ENCODE measurements around the gene ERCC5.

Gene ERCC5

DNA sequence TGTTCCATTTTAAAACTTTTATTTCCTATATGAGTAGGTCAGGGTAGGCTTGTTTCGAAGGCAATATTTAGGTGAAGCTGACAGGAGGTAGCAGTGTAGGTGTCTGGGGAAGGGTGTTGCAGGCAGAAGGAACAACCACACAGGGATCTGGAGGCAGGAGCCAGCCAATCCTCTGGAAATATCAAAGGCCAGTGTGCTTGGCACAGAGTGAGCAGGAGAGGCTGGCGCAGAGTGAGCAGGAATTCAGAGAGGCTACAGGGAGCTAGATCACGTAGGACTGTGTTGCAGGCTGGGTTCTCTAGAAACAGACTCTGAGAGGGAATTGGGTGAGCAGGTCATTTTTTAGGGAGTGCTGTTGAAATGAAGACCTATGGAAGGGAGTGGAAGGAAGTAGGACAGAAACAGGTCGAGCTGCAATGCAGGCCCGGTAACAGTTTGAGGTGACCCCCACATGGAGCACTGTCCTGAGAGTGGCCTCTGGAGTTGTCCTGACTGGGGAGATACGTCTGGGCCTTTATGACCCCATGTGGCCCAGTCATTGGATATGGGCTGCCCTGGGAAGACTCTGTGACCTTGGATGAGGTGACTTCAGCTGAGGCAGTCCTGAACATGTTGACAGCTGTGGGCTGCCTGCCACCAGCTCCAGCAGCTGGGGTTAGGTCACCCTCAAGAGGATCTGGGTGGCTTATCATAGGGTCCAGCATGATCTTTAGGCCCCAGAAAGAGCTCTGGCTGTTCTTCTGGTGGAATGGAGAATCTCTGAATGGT, 51.7 kb downstream of the ERCC5 start:
- DNase-seq = no peak

DNA sequence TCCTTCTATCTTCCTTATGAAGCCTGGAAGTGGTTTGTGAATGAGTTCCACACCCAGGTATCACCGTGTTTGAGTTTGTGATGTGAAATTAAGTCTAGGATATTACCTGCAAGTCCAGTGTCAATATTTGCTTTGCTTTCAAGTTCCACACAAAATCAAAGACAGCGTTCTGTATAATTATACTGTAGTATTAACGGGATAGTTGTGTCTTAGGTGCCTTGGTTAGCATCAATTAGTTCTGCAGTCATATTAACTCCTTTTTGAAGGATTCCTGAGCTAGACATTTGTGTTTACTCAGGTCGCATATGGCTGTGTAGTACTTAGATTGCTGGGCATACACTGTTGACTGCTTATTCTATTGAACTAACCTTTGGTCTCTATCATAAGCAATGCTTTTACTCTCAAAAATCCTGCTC, 54.4 kb downstream of the ERCC5 start:
- DNase-seq = no peak

DNA sequence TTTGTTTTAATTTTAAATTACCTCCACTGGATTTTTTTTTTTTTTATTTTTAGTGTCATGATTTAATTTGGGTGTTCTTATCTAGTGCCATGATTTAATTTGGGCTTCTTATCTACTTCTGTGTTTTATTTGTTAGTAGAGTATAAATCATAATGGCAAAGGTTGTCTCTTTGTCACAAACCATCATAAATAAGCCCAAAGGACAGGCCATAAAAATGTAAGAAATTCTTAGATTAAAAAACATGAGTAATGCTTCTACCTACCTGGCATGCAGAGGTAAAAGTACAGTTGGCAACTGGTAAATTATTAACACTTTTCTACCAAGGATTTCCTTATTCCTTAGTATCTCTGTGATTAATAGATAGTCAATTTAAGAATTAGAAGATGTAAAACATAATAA, 55.2 kb downstream of the ERCC5 start:
- no peak for DNase-seq

DNA sequence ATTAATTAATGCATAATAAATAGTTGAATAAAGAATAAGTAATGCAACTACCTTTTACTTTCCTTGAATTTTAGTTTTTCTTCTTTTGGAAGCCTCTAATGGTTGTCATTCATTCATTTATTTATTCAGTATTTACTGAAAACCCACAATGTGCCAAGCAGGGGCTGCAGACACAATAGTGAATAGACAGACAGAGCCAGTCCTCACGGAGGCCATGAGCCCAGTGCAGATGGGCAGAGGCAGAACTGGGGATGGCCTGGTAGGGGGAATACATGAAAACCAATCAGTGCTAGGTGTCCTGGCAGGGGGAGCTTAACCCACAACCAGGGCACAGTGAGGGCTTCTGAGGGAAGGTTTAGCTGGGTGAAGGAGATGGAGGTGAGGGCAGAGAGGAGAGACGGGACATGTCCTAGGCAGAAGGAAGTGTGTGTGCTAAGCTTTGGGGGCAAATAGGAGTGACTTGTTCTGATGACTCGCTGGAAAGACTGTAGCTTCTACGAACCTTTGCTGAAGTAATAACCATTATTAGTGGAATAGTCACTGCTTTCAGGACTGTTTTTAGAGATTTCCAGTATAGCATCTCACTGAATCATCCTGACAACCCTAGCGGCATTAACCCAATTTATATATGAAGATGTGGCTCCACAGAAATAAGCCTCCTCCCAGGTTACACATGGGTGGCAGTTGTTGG, 55.9 kb downstream of the ERCC5 start:
- DNase-seq = no peak

DNA sequence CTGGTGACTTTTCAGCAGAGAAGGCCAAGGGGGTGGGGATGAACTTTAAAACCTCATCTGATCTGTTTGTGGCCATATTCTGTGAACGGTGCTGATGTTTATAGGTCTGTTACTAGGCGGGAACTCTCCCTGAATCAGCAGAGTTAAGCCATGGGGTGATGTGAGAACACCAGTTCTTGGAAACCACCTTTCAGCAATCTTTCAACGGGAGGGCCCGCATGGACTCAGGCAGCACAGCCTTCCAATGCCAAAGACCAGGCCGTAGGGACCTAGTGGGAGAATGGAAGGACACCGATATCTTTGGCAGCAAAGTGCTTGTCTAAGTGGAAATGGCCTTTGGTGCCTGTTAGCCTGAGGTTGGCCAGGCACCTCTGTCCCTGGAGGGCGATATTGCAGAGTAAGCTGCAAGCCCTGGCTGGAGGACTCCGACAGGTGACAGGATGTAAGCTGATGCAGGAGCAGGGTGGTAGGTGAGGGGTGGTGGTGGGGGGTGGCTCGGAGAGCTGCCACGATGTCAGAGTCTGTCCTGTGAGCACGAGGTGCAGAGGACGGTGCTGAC, 57.0 kb downstream of the ERCC5 start:
- DNase-seq = no peak

DNA sequence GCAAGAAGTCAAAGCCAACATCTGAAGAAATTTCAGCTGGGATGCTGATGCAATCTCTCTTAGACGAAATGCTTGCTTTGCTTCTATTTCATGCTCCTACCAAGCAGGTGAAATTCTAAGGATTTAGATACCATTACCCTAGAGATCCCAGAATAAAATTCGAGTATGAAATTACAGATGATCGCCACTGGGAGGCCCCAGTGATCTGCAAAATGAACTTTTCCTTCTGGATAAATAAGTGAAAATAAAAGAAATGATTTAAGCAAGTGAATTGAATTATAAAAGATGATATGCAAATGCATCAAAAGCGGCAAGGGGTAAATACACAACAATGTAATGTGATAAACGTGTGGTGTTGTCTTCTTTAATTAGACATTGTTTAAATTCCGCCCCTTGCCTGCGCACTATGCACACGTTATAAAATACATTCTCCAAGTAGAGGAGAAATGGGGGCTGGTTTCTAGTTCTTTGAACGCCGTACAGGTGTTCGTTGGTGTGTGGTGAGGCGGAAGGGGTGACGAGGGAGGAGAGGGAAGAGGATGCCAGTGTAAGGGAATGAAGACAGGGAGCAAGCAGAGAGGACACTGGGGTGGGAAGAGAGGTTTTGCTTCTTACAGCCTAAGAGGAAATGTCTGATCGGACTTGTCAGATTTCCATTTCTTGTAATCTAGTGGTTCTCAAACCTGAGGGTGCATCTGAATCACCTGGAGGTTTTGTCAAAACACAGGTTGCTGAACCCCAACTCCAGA, 58.0 kb downstream of the ERCC5 start:
- no peak for DNase-seq

DNA sequence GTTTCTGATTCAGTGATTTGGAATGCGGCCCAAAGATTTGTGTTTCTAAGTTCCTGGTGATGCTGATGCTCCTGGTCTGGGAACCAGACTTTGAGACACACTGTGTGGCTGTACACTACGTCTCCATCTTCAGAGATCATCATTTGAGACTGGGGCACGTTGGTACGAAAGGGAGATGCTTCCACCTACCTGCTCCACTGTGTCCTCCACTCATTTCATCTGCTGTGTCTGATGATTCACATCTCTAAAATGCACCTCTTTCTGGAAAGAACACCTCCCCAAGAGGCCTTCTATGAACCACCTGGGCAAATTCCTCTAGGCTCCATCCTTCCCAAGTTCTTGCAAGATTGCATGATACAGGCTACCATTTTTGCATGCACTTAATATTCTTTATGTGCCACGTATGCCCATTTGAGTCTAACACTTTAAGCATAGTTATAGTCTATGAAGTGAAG, 58.6 kb downstream of the ERCC5 start:
- DNase-seq = no peak

DNA sequence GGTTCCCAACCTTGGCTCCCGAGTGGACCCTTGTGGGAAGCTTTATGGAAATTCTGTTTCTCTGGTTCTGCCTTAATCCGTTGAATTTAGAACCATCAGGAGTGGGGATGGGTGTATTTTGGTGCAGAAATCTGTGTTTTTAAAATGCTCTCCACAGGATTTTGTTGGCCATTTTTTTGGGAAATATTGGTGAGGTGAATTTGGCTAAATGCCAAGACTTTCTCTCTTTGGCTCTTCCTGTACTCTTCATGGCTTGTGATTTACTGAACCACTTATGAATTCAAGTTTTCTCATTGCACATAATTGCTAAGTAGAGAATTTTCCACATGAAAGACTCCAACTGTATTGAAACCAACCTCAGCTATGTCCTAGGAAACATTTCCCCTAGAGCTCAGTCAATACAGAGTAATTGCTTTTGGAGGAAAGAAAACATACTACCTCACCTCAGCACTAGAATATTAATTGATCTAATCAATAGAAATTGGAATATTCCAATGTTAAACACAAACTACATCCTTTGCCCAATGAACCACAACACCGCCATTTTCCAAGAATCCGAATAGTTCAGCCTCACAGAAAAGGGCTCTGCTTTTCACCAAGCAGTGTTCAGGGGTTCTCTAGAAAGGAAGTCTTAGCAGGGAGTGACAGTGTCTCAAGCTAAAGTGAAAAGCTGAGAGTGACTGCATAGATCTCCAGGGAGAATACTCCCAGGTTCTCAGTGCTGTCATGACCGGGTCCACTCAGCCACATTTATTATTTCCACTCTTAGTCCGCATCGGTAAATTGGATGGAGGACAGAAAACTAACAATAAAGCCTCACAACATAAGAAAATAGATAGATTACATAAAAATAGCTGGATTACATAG, 60.3 kb downstream of the ERCC5 start:
- DNase-seq = no peak

DNA sequence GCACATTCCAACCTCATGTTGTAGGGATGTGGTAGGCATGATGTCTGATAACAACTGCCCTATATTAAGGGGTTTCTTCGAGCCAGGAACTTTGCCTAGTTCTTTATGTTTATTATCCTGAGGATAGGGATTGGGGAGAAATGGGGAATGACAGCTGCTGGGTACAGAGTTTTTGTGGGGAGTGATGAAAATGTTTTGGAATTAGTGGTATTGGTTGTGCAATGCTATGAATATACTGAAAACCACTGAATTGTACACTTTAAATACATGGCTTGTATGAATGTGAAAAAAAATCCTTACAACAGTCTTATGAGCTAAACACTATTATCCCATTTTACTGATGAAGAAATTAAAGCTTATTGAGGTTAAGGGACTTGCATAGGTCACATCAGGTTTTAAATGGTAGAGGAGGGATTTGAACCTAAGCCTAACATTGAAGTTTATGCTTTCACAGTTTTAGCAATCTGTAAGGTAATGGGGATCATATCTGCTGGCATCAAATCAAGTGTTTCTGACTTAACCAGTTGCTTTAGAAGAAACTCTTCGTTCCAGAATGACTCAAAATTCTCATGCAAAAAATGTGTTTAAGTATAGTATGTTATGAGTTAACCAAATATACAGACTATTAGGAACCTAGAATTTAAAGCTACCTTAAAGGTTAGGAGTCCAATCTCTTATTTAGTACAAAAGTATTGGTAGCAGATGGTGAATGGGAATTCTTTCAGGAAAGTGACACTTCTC, 61.4 kb downstream of the ERCC5 start:
- no peak for DNase-seq

DNA sequence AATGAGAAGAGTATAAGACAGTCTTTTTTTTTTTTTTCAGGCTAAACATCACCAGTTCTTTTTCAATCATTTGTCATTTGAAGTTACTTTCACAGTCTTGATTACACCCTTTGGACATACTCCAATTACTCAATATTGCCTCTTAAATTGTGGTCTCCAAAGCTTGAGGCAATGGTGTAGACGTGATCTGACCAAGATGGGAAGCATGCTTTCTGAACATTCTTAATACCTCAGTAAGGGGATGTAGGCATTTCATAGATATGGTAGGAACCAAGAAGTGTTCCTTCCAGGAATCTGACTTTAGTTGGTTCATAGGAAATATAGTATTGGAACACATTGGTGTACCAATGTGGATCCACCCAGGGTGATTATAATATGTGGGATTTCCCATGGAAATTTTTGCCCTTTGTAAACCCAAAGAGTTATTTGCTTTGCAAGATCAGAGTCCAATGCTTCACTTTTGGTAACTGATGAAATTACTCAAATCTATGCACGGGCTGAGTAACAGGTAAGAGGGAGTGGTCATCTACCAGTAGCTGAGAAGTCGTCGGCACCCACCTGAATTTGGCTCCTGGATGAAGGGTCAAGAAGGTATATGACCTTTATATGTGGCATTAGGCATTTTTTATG, 62.2 kb downstream of the ERCC5 start:
- DNase-seq = no peak

DNA sequence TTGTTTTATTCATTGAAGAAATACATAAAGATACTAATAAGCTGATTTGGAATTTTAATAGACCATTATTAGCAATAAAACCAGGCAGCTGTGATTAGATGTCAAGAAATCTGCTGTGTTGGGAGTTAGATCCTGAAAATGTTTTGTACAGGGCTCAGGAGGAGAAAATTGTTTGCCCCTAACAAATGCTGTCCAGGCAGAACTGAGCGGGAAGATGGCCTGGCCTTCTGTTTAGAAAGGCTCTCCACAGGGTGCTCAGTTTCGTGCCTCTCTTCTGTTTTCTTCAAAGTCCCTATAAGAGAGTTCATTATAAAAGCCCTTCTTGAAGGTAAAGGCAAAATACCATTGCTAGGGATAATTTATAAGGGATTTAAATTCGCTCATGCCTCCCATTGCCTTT, 64.1 kb downstream of the ERCC5 start:
- DNase-seq = no peak

DNA sequence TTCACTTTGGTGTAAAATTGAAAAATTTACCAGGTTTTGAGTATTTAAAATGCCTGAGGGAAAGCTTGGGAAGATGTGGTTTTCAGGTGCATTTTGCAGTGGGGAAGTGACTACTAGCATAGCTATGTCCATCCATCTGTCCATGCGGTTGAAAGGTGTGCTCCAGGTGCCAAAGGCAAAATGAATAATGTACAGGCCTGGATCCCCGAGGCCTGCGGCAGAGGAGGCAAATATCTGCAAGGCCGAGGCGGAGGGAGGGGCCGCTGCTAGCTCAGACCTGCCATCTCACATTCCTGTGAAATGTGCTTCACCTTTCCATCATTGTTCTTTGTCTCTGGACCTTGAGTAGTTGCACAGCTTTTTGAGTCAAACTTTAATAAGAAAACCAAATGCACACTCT, 65.5 kb downstream of the ERCC5 start:
- DNase-seq = no peak

DNA sequence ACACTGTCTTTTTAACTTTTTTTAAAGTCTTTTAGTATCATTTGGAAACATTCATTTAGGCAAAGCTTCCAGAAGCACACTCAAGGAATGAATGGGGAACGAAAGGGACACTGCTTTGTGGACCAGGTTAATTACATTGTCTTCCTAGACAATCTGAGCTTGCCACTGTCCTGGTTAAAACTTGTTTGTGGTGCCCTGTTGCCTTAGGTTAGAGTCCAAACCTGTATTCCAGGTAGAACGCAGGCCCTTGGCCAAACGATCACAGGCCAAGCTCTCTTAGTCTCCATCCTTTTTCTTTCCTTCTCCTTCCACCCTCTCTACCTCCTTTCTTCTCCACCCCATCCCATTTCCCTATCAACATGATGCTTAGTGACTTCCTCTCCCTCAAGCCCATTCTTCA, 66.8 kb downstream of the ERCC5 start:
- DNase-seq = no peak

DNA sequence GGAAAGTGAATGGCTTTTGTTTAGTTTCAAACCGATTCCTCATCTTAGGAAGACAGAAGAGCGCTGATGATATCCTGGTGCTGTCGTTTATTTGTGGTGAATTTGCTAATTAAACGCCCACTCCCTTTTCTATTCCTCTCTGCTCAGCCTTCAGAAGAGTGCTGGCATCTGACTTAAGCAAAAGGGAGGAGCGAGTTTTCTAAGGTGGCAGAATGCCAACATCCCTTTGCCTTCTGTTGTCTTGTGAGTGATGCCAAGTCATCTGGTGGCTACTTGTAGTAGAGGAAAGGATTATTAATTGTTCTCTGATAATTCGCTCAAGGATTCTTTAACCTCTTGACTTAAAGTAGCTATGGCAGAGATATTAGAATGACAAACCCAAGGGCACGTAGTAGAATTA, 68.1 kb downstream of the ERCC5 start:
- DNase-seq = no peak

DNA sequence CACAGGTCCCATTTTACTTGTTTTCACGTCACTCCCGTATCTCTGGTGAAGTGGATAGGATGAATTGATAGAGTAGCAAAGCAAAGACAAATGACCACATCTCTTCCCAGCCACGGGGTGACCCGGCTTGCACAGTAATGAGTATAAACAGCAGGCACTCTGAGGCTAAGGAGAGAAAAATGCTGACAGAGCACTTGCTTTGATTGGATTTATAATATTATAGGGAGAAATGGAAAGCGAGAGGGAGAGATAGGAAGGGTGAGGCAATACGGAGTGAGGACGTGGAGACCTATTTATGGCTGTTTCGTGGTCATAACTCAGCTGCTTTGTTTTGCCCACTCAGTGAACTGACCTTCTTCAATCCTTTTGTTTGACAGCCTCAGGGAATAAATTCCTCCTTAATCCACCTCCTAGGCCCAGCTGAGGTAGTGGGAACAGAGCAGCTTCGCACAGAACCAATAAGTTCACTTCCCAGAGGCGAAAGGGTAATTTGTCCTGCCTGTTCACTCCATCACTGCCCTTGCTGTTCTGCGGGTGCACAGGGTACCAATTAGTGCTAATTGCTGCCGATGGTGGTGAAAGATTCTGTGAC, 68.6 kb downstream of the ERCC5 start:
- no peak for DNase-seq

DNA sequence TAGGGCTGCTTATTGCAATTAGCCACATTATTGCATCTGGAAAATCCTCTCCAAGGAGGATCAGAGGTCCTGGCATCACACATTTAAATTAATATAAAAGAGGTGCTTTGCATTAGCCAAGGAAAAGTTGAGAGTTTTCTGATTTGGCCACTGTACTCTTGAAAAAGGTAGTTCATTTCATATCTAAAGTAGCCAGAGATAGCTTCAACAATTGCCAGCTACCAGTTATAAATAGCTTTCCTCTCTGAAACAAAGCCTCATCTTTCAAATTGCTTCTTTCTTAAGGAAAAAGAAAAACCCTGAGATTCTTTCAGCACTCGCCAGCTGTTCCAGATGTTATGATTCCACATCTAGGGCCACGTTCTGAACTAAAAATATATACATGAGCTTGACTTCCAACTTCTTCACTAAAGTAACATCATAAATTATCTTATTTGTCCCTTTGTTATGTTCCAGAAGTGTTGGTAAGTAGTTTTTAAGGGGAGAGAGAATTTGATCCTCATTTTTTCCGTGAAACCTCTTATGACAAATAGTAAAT, 69.6 kb downstream of the ERCC5 start:
- no peak for DNase-seq

DNA sequence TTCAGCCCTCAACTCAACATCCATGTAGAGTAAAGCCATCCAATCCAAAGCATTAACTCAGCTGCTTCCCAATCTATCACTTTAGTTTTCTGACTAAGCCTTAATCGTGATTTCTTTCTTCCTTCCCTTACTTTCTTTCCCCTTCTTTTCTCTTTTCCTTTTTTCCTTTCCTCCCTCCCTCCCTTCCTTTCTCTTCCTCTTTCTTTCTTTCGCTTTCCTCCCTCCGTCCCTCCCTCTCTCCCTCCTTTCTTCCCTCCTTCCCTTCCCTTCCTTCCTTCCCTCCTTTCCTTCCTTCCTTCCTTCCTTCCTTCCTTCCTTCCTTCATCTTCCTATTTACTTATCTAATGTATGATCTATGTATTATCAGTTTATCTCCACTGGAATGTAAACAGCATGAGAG, 71.2 kb downstream of the ERCC5 start:
- DNase-seq = no peak

DNA sequence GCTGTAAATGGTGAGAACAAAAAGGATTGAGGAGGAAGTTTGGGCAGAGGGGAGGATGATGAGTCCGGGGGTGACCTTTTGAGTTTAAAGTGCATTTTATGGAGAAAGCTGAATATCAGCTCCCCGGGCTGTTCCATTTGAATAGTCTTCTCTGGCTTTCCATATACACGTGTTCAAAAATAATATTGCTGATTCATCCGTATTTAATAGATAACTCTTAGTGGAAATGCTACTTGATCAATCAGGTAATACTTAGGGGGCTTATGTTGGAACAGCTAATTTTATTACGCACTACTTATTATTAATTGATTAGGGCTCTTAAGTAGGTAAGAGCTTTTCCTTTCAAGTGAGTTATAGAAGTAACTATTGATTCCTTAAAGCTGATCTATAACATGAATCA, 76.4 kb downstream of the ERCC5 start:
- DNase-seq = no peak
